ENCODE measurements around the gene GPR137B. TPM values are rescaled to one million over a fixed set of nuclear protein-coding genes. Genes with fewer than 3 reads are reported as not detected.
"Not testable (repeated sequence)": the region's sequence is repeated elsewhere in the genome, so short reads cannot be mapped to it uniquely, and the experiment has no call there.

GPR137B gene
- total RNA-seq, 1 donor from 2014 or later = 25.2 TPM

- peaks cover 13% of the 10 kb centered on the region for H3K9me3 Mint-ChIP-seq
- H3K27me3 Mint-ChIP-seq (ENCODE audit: low read depth) = no peaks in the 10 kb centered on the region
- H3K4me3 Mint-ChIP-seq = no peak overlapping the region
- H3K27ac Mint-ChIP-seq = no peak overlapping the region
- peaks cover 7% of the 10 kb centered on the region for H3K4me1 Mint-ChIP-seq
- peaks cover 30% of the 10 kb centered on the region for H3K36me3 Mint-ChIP-seq
- DNase-seq (ENCODE audit: low spot score in 2 of 2, unreplicated experiment in 2 of 2) = no peak
- no peak for TF ChIP-seq CTCF (IDR thresholded peaks at IDR 0.05; ENCODE audit: unreplicated experiment)
These were observed 16.4 kb downstream of the GPR137B start for GRCh38 chr1:236158719-236159118.

GRCh38 chr1:236159704-236160539 is 17.6 kb downstream of the GPR137B start:
- Mint-ChIP-seq H3K36me3 (peaks cover 38% of the 10 kb centered on the region), H3K27ac (no peak overlapping the region), H3K9me3 (peaks cover 13% of the 10 kb centered on the region), H3K4me3 (no peak overlapping the region), H3K4me1 (peaks cover 3% of the 10 kb centered on the region), H3K27me3 (ENCODE audit: low read depth) (no peaks in the 10 kb centered on the region)
- no peak for DNase-seq (ENCODE audit: low spot score in 2 of 2, unreplicated experiment in 2 of 2)
- TF ChIP-seq CTCF (IDR thresholded peaks at IDR 0.05; ENCODE audit: unreplicated experiment) = no peak

- no peak for DNase-seq (ENCODE audit: low spot score in 2 of 2, unreplicated experiment in 2 of 2)
- Mint-ChIP-seq H3K4me1 (no peaks in the 10 kb centered on the region), H3K36me3 (peaks cover 41% of the 10 kb centered on the region), H3K27me3 (ENCODE audit: low read depth) (no peaks in the 10 kb centered on the region), H3K9me3 (peaks cover 13% of the 10 kb centered on the region), H3K27ac (no peak overlapping the region), H3K4me3 (no peak overlapping the region)
- TF ChIP-seq CTCF (IDR thresholded peaks at IDR 0.05; ENCODE audit: unreplicated experiment) = no peak
These were observed 18.3 kb downstream of the GPR137B start for GRCh38 chr1:236160540-236161127.

GRCh38 chr1:236161230-236161629 is 18.9 kb downstream of the GPR137B start:
- no peak for DNase-seq (ENCODE audit: low spot score in 2 of 2, unreplicated experiment in 2 of 2)
- H3K27ac Mint-ChIP-seq = no peak overlapping the region
- H3K4me3 Mint-ChIP-seq = no peak overlapping the region
- H3K9me3 Mint-ChIP-seq = peaks cover 13% of the 10 kb centered on the region
- peaks cover 45% of the 10 kb centered on the region for H3K36me3 Mint-ChIP-seq
- no peaks in the 10 kb centered on the region for H3K4me1 Mint-ChIP-seq
- no peak for TF ChIP-seq CTCF (IDR thresholded peaks at IDR 0.05; ENCODE audit: unreplicated experiment)
- H3K27me3 Mint-ChIP-seq (ENCODE audit: low read depth) = no peaks in the 10 kb centered on the region

GRCh38 chr1:236161755-236162154 is 19.4 kb downstream of the GPR137B start:
- not testable (repeated sequence) for H3K4me3 Mint-ChIP-seq; H3K4me1 Mint-ChIP-seq; DNase-seq (ENCODE audit: low spot score in 2 of 2, unreplicated experiment in 2 of 2); H3K27me3 Mint-ChIP-seq (ENCODE audit: low read depth); H3K27ac Mint-ChIP-seq
- Mint-ChIP-seq H3K9me3 (peaks cover 16% of the 10 kb centered on the region), H3K36me3 (peaks cover 46% of the 10 kb centered on the region)

- peaks cover 56% of the 10 kb centered on the region for H3K36me3 Mint-ChIP-seq
- no peak overlapping the region for H3K4me3 Mint-ChIP-seq
- TF ChIP-seq CTCF (IDR thresholded peaks at IDR 0.05; ENCODE audit: unreplicated experiment) = no peak
- H3K27me3 Mint-ChIP-seq (ENCODE audit: low read depth) = no peaks in the 10 kb centered on the region
- H3K9me3 Mint-ChIP-seq = peaks cover 22% of the 10 kb centered on the region
- H3K4me1 Mint-ChIP-seq = no peaks in the 10 kb centered on the region
- no peak for DNase-seq (ENCODE audit: low spot score in 2 of 2, unreplicated experiment in 2 of 2)
- H3K27ac Mint-ChIP-seq = no peak overlapping the region
These were observed 21.3 kb downstream of the GPR137B start for GRCh38 chr1:236163463-236164153.
